ENCODE results near the gene SMIM38.

SMIM38 gene

GRCh38 chr11:69162505-69162904, 6.8 kb downstream of the SMIM38 start:
- DNase-seq = no peak

- no peak for DNase-seq
These were observed 8.1 kb downstream of the SMIM38 start for GRCh38 chr11:69163842-69164241.

- no peak for DNase-seq
These were observed 9.1 kb downstream of the SMIM38 start for GRCh38 chr11:69164824-69165223.

GRCh38 chr11:69165775-69166174, 10.0 kb downstream of the SMIM38 start:
- DNase-seq = no peak

GRCh38 chr11:69166218-69167115, 10.7 kb downstream of the SMIM38 start:
- peak; percentile 28 for DNase-seq

GRCh38 chr11:69167130-69167915, 11.6 kb downstream of the SMIM38 start:
- DNase-seq = no peak

GRCh38 chr11:69167916-69168691, 12.4 kb downstream of the SMIM38 start:
- no peak for DNase-seq

GRCh38 chr11:69169479-69169878, 13.7 kb downstream of the SMIM38 start:
- no peak for DNase-seq

- no peak for DNase-seq
These were observed 15.0 kb downstream of the SMIM38 start for GRCh38 chr11:69170704-69171103.

GRCh38 chr11:69171476-69172240, 15.9 kb downstream of the SMIM38 start:
- DNase-seq = no peak

- DNase-seq = no peak
These were observed 16.9 kb downstream of the SMIM38 start for GRCh38 chr11:69172674-69173073.

GRCh38 chr11:69173331-69173730, 17.6 kb downstream of the SMIM38 start:
- DNase-seq = no peak

- no peak for DNase-seq
These were observed 18.3 kb downstream of the SMIM38 start for GRCh38 chr11:69173925-69174581.

- DNase-seq = no peak
These were observed 19.1 kb downstream of the SMIM38 start for GRCh38 chr11:69174841-69175240.

GRCh38 chr11:69178819-69179482, 23.2 kb downstream of the SMIM38 start:
- no peak for DNase-seq

- no peak for DNase-seq
These were observed 24.5 kb downstream of the SMIM38 start for GRCh38 chr11:69180226-69180625.

- no peak for DNase-seq
These were observed 25.0 kb downstream of the SMIM38 start for GRCh38 chr11:69180726-69181125.

- DNase-seq = no peak
These were observed 27.9 kb downstream of the SMIM38 start for GRCh38 chr11:69183613-69184012.

- DNase-seq = no peak
These were observed 30.9 kb downstream of the SMIM38 start for GRCh38 chr11:69186316-69187260.

- DNase-seq = no peak
These were observed 31.9 kb downstream of the SMIM38 start for GRCh38 chr11:69187540-69188065.

Data from GOT3 (cell line).